HG03103 (cell line): ENCODE measurements around the gene BCAS3.
"Not testable (repeated sequence)": the region's sequence is repeated elsewhere in the genome, so short reads cannot be mapped to it uniquely, and the experiment has no call there.

Experiments used
- ATAC-seq: cut with Tn5 transposase; IDR thresholded peaks from one replicate; pipeline ENCODE4 v1.9.1; 2021; ENCODE audit warnings: low read depth; ENCODE audit not compliant: unreplicated experiment

The BCAS3 gene

GRCh38 chr17:61340431-61341209, 663.0 kb downstream of the BCAS3 start:
- no peak for ATAC-seq

- ATAC-seq, result no peak
Observed at GRCh38 chr17:61343576-61343975, 665.9 kb downstream of the BCAS3 start.

GRCh38 chr17:61345061-61345460, 667.4 kb downstream of the BCAS3 start:
- no peak for ATAC-seq

GRCh38 chr17:61345825-61346666, 668.4 kb downstream of the BCAS3 start:
- no peak for ATAC-seq

- no peak for ATAC-seq
Observed at GRCh38 chr17:61349350-61349749, 671.7 kb downstream of the BCAS3 start.

- ATAC-seq, result no peak
Observed at GRCh38 chr17:61351745-61352407, 674.2 kb downstream of the BCAS3 start.

- no peak for ATAC-seq
Observed at GRCh38 chr17:61352408-61352770, 674.7 kb downstream of the BCAS3 start.

GRCh38 chr17:61352781-61353491, 675.3 kb downstream of the BCAS3 start:
- ATAC-seq, result no peak

GRCh38 chr17:61353615-61354014, 676.0 kb downstream of the BCAS3 start:
- ATAC-seq, result no peak

- no peak for ATAC-seq
Observed at GRCh38 chr17:61354895-61355874, 677.5 kb downstream of the BCAS3 start.

GRCh38 chr17:61357061-61357460, 679.4 kb downstream of the BCAS3 start:
- not testable (repeated sequence) for ATAC-seq

- not testable (repeated sequence) for ATAC-seq
Observed at GRCh38 chr17:61359513-61359912, 681.9 kb downstream of the BCAS3 start.

GRCh38 chr17:61360318-61360943, 682.8 kb downstream of the BCAS3 start:
- ATAC-seq, result no peak

- ATAC-seq, result no peak
Observed at GRCh38 chr17:61361084-61361483, 683.4 kb downstream of the BCAS3 start.

GRCh38 chr17:61362396-61362795, 684.7 kb downstream of the BCAS3 start:
- ATAC-seq, result no peak

GRCh38 chr17:61362852-61363600, 685.4 kb downstream of the BCAS3 start:
- no peak for ATAC-seq

GRCh38 chr17:61363601-61364462, 686.2 kb downstream of the BCAS3 start:
- no peak for ATAC-seq
